Cardiac muscle cell (in vitro differentiated cells and primary cell): ENCODE measurements around the gene FBRSL1. TPM values are rescaled to one million over a fixed set of nuclear protein-coding genes. Genes with fewer than 3 reads are reported as not detected.

ENCODE experiments used
- DNase-seq, 2 donors: peaks; one replicate each; pipeline versions ENCODE4 v3.0.0 to v3.0.0-alpha.2; 2010 to 2017; ENCODE audit warnings: low read depth in 1 of 2, low spot score in 1 of 2
- H3K27ac ChIP-seq: fragments of 200-600 bp; sonication (generic); 2 replicates; pipeline ENCODE4 v1.5.1; 2016
- H3K27me3 ChIP-seq: fragments of 200-600 bp; sonication (generic); 2 replicates; pipeline ENCODE4 v1.6.0; 2016; ENCODE audit warnings: control low read depth
- H3K36me3 ChIP-seq: fragments of 200-600 bp; sonication (generic); 2 replicates; pipeline ENCODE4 v1.5.1; 2016; ENCODE audit warnings: control low read depth
- H3K4me1 ChIP-seq: fragments of 200-600 bp; sonication (generic); 2 replicates; pipeline ENCODE4 v1.8.1; 2017; ENCODE audit warnings: low read depth, mild to moderate bottlenecking, mixed run types
- H3K4me3 ChIP-seq: fragments of 200-600 bp; sonication (generic); 2 replicates; pipeline ENCODE4 v1.5.1; 2016; ENCODE audit warnings: mild to moderate bottlenecking
- H3K9me3 ChIP-seq: fragments of 200-600 bp; sonication (generic); 2 replicates; pipeline ENCODE4 v1.5.1; 2017; ENCODE audit warnings: low read depth, mild to moderate bottlenecking, control low read depth
- polyA plus RNA-seq: library from polyadenylated mRNA; unstranded; fragments of >200 nt; fragmentation: Nextera tagmentation; extraction: Ambion mirVana; gene quantifications from 2 replicates; pipeline ENCODE4 v1.2.1, GENCODE V29; 2016
- total RNA-seq: library from RNA; depleted of rRNA; stranded (reverse); fragments of >200 nt; gene quantifications from 2 replicates; pipeline ENCODE4 v1.2.3, GENCODE V29; 2016
- TF ChIP-seq, protein P1 (sequence below): IDR thresholded peaks from 2 replicates; pipeline ENCODE4 v1.5.1; 2012; ENCODE audit warnings: low read depth, mild to moderate bottlenecking, low read length

FBRSL1 gene
- total and polyA plus RNA-seq, 2 experiments from 2014 or later: 37.3 to 45.0 TPM

DNA sequence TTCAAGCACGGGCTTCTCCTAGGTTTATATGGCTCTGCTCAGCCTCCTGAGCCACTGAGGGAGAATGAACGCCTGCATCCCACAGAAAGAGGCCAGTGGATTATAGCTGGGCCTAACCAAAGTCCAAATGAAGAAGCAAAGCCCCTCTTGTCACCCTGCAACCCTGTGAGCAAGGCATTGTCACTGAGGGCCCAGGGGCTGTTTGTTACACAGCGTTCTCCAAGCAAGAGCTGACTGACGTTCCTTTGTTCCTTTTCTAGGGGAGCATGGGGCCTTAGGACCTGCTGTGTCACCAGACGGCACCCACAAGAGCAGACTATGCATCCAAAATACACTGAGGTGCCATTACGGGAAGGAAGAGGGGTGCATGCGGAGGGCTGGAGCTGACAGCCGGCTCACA is 4.3 kb upstream of the FBRSL1 start:
- DNase-seq: no peak
- Histone ChIP-seq H3K36me3 (no peaks in the 10 kb centered on the region), H3K4me3 (no peak overlapping the region), H3K27ac (no peak overlapping the region), H3K4me1 (no peaks in the 10 kb centered on the region), H3K9me3 (no peaks in the 10 kb centered on the region), H3K27me3 (peaks cover 66% of the 10 kb centered on the region)
- TF ChIP-seq, protein P1, sequence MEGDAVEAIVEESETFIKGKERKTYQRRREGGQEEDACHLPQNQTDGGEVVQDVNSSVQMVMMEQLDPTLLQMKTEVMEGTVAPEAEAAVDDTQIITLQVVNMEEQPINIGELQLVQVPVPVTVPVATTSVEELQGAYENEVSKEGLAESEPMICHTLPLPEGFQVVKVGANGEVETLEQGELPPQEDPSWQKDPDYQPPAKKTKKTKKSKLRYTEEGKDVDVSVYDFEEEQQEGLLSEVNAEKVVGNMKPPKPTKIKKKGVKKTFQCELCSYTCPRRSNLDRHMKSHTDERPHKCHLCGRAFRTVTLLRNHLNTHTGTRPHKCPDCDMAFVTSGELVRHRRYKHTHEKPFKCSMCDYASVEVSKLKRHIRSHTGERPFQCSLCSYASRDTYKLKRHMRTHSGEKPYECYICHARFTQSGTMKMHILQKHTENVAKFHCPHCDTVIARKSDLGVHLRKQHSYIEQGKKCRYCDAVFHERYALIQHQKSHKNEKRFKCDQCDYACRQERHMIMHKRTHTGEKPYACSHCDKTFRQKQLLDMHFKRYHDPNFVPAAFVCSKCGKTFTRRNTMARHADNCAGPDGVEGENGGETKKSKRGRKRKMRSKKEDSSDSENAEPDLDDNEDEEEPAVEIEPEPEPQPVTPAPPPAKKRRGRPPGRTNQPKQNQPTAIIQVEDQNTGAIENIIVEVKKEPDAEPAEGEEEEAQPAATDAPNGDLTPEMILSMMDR: no peak

DNA sequence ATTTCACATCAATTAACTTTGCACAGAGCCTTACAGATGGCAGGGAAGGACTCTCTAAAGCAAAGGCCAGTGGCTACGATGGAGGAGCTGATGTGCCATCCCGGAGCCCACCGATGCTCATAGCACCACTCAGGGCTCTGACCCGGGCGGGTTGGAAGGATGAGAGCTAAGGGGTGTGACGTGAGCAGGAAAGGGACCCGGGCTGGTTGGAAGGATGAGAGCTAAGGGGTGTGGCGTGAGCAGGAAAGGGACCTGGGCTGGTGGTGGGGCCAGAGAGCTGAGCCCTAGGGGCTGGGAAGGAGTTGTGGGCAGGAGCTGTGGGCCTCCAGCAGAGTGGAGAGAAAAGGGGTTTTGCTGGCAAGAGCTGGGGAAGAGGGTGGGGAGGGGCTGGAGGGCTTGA is 3.8 kb upstream of the FBRSL1 start:
- Histone ChIP-seq H3K27ac (no peak overlapping the region), H3K4me1 (no peaks in the 10 kb centered on the region), H3K4me3 (no peak overlapping the region), H3K36me3 (no peaks in the 10 kb centered on the region), H3K27me3 (peaks cover 61% of the 10 kb centered on the region), H3K9me3 (no peaks in the 10 kb centered on the region)
- DNase-seq: no peak
- TF ChIP-seq, protein P1: no peak

DNA sequence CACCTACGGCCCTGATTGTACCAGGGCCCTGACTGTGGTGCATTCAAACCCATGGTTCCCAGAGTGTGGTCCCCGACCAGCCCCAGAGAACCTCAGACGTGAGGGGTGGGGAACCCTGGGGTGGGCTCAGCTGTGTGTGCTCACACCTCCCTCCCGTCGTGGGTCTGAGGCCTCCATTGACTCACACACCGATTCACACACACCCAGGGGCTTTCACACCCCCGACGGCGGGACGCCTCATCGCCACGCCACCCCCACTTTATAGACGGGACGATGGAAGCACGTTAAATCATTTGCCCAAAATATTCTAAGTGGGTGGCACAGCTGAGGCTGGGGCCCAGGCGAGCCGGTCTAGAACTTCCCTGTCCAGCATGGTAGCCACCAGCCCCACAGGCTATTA is 3.4 kb upstream of the FBRSL1 start:
- TF ChIP-seq, protein P1: no peak
- Histone ChIP-seq H3K27me3 (peaks cover 57% of the 10 kb centered on the region), H3K36me3 (no peaks in the 10 kb centered on the region)

DNA sequence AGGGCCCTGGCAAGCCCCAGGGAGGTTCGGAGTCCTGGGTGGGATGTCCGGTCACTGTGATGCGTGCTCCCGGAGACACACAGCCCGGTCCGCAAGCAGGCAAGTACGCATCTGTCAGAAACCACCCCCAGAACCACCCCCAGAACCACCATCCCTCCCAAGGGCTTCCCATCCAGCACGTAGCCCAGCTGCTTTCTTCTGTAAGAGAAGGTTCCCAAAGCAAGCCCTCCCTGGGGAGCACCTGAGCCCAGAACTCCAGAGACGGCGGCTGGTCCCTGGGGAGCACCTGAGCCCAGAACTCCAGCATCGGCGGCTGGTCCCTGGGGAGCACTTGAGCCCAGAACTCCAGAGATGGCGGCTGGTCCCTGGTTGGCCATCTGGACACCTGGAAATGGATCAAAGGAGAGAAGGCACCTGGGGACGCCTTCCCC is 2.6 kb upstream of the FBRSL1 start:
- Histone ChIP-seq H3K4me1 (peaks cover 7% of the 10 kb centered on the region), H3K27ac (no peak overlapping the region), H3K27me3 (peaks cover 50% of the 10 kb centered on the region), H3K9me3 (no peaks in the 10 kb centered on the region), H3K36me3 (no peaks in the 10 kb centered on the region), H3K4me3 (no peak overlapping the region)
- TF ChIP-seq, protein P1: no peak
- no peak for DNase-seq

More for the DNA sequence above, 3.4 kb upstream of the FBRSL1 start:
- peaks cover 3% of the 10 kb centered on the region for H3K4me1 ChIP-seq
- H3K4me3 ChIP-seq: no peak overlapping the region
- no peaks in the 10 kb centered on the region for H3K9me3 ChIP-seq
- H3K27ac ChIP-seq: no peak overlapping the region
- no peak for DNase-seq

DNA sequence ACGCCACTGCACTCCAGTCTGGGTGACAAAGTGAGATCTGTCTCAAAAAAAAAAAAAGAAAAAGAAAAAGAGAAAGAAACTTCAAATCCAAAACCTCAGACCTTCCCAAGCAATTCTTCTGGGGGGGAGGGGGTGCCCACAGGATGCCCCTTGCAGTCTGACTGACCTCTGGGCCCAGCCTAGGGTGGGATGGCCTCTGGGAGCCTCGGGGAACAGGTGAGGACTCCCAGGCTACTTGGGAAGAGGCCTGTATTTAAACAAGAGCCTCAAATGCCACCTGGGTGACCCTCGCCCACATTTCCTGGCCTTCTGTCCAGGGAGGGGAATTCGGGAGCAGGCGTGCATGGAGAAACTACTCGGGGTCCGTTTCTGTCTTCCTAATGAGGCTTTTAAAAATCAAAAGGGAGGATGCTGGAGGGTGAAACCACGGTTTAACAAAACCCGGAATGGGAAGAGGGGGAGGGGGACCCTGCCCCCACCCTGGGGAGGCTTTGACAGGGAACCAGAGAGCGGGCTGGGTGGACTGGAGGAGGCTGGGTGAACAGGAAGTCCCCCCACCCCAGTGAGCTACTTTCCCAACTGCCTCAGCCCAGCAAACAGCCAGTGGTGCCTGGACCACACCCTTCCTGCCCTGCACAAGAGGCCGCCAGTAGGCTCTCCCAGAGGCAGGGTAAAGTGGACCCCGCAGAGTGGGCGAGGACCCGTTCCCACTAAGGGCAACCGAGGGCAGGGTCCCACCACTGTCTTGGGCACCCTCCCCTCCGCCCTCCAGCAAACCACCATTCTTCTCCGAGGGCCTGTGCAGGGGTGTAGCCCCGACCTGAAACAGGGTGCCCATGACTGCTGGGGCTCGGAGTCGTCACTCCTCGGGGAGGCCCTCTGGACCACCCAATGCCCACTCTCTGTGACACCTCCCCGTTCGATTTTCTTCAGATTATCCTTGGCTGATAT is 1.5 kb upstream of the FBRSL1 start:
- Histone ChIP-seq H3K4me3 (no peak overlapping the region), H3K36me3 (no peaks in the 10 kb centered on the region), H3K27ac (no peak overlapping the region), H3K27me3 (peaks cover 46% of the 10 kb centered on the region), H3K9me3 (no peaks in the 10 kb centered on the region), H3K4me1 (peaks cover 7% of the 10 kb centered on the region)
- DNase-seq: no peak
- TF ChIP-seq, protein P1: no peak
